ENCODE measurements around the gene NOXO1. TPM values are rescaled to one million over a fixed set of nuclear protein-coding genes. Genes with fewer than 3 reads are reported as not detected.
A peak's percentile ranks its signal among the peaks of the same experiment; 100 is the strongest.

NOXO1 gene
- total and polyA plus RNA-seq, 12 donors: 0.28 to 3.3 (median 0.53) TPM; not detected in 7

- 63 to 100% (median 74%) methylated on average over 1 to 3 of the region's 3 CpGs for WGBS, 4 donors
- Histone ChIP-seq H3K27ac (peak overlapping the region in 1 of 5 donors; percentile 79), H3K27me3 (no peaks in the 10 kb centered on the region), H3K4me1 (replicated peaks in 1 of 2) (peaks cover 10 to 43% of the 10 kb centered on the region in 2 donors), H3K9me3 (replicated peaks in 1 of 3) (no peaks in the 10 kb centered on the region), H3K36me3 (replicated peaks in 1 of 2) (no peaks in the 10 kb centered on the region), H3K4me3 (peak overlapping the region in 1 of 4 donors; percentile 84)
- TF ChIP-seq CTCF (IDR thresholded peaks at IDR 0.05): no peak
- intact Hi-C loops (cut with DNase I): no loop called here
- DNase-seq: peak in 1 of 7 donors; percentile 17
These were observed 46.9 kb upstream of the NOXO1 start for GRCh38 chr16:2028146-2028545.

- Histone ChIP-seq H3K27me3 (no peaks in the 10 kb centered on the region), H3K9me3 (replicated peaks in 1 of 3) (no peaks in the 10 kb centered on the region), H3K4me1 (replicated peaks in 1 of 2) (peaks cover 14 to 40% of the 10 kb centered on the region in 2 donors), H3K36me3 (replicated peaks in 1 of 2) (no peaks in the 10 kb centered on the region), H3K27ac (peak overlapping the region in 4 of 5 donors; percentile 32 to 79 (median 40)), H3K4me3 (peak overlapping the region in 2 of 4 donors; percentile 34 to 84)
- intact Hi-C loops (cut with DNase I): no loop called here
- DNase-seq: peak in 3 of 7 donors; percentile 18 to 32 (median 19)
- no peak for TF ChIP-seq CTCF (IDR thresholded peaks at IDR 0.05)
- no peak for TF ChIP-seq POLR2A (IDR thresholded peaks at IDR 0.05)
- 7 to 72% (median 19%) methylated on average over 5 to 76 of the region's 76 CpGs for WGBS, 4 donors
These were observed 46.0 kb upstream of the NOXO1 start for GRCh38 chr16:2027024-2028010.

GRCh38 chr16:2026461-2027023 is 45.3 kb upstream of the NOXO1 start, which contains the start of gene NHERF2:
Gene NHERF2 (plus strand): TSS chr16:2026902. CDS start chr16:2027006, 104 bp downstream.
- Histone ChIP-seq H3K27ac (peak within 1 kb of the TSS in 4 of 5 donors; percentile 32 to 79 (median 48)), H3K4me1 (replicated peaks in 1 of 2) (peaks cover 14 to 38% of the 10 kb centered on the region in 2 donors), H3K4me3 (peak within 1 kb of the TSS in 2 of 4 donors; percentile 34 to 84), H3K36me3 (replicated peaks in 1 of 2) (no peaks in the 10 kb centered on the region), H3K9me3 (replicated peaks in 1 of 3) (no peaks in the 10 kb centered on the region), H3K27me3 (no peaks in the 10 kb centered on the region)
- intact Hi-C loops (cut with DNase I): no loop called here
- peak in 3 of 7 donors; percentile 8 to 50 (median 43) for DNase-seq
- TF ChIP-seq POLR2A (IDR thresholded peaks at IDR 0.05) (peak in 1 of 2 donors; percentile 29), CTCF (IDR thresholded peaks at IDR 0.05) (no peak)
- 8 to 47% (median 22%) methylated on average over 1 to 53 of the region's 59 CpGs for WGBS, 4 donors

- Histone ChIP-seq H3K9me3 (replicated peaks in 1 of 3) (no peaks in the 10 kb centered on the region), H3K36me3 (replicated peaks in 1 of 2) (no peaks in the 10 kb centered on the region), H3K4me3 (peak overlapping the region in 1 of 4 donors; percentile 84), H3K27me3 (no peaks in the 10 kb centered on the region), H3K27ac (peak overlapping the region in 2 of 5 donors; percentile 62 to 79), H3K4me1 (replicated peaks in 1 of 2) (peaks cover 14 to 38% of the 10 kb centered on the region in 2 donors)
- DNase-seq: no peak
- TF ChIP-seq CTCF (IDR thresholded peaks at IDR 0.05) (no peak), POLR2A (IDR thresholded peaks at IDR 0.05) (no peak)
- intact Hi-C loops (cut with DNase I): no loop called here
- WGBS, 4 donors: 70 to 85% (median 80%) methylated on average over 15 to 16 of the region's 16 CpGs
These were observed 44.7 kb upstream of the NOXO1 start for GRCh38 chr16:2025878-2026460.

All from adrenal gland (tissue), 12 donors.